ENCODE measurements around the gene RETREG3.
"Not testable (repeated sequence)": the region's sequence is repeated elsewhere in the genome, so short reads cannot be mapped to it uniquely, and the experiment has no call there.

Gene RETREG3

GRCh38 chr17:42617956-42618431, 8.8 kb upstream of the RETREG3 start:
- in situ Hi-C loops (cut with HindIII; ENCODE audit: low pct_ligation_motif_present, low pct_unique_long_range_greater_than_20kb, low sequenced_read_pairs) = no loop called here
- no peak for DNase-seq

GRCh38 chr17:42613699-42614295, 4.6 kb upstream of the RETREG3 start:
- no peak for DNase-seq
- in situ Hi-C loops (cut with HindIII; ENCODE audit: low pct_ligation_motif_present, low pct_unique_long_range_greater_than_20kb, low sequenced_read_pairs) = no loop called here

- in situ Hi-C loops (cut with HindIII; ENCODE audit: low pct_ligation_motif_present, low pct_unique_long_range_greater_than_20kb, low sequenced_read_pairs) = no loop called here
- DNase-seq = no peak
Observed at GRCh38 chr17:42612013-42612412, 2.8 kb upstream of the RETREG3 start.

- DNase-seq; in situ Hi-C loops (cut with HindIII; ENCODE audit: low pct_ligation_motif_present, low pct_unique_long_range_greater_than_20kb, low sequenced_read_pairs): not testable (repeated sequence)
Observed at GRCh38 chr17:42609814-42610801, 934 bp upstream of the RETREG3 start.

GRCh38 chr17:42608305-42609181, 631 bp downstream of the RETREG3 start:
- DNase-seq = no peak
- in situ Hi-C loops (cut with HindIII; ENCODE audit: low pct_ligation_motif_present, low pct_unique_long_range_greater_than_20kb, low sequenced_read_pairs) = no loop called here

GRCh38 chr17:42607769-42608168, 1.4 kb downstream of the RETREG3 start:
- DNase-seq = no peak
- in situ Hi-C loops (cut with HindIII; ENCODE audit: low pct_ligation_motif_present, low pct_unique_long_range_greater_than_20kb, low sequenced_read_pairs) = no loop called here

GRCh38 chr17:42603318-42603717, 5.9 kb downstream of the RETREG3 start:
- DNase-seq = no peak

GRCh38 chr17:42598905-42599304, 10.3 kb downstream of the RETREG3 start:
- in situ Hi-C loops (cut with HindIII; ENCODE audit: low pct_ligation_motif_present, low pct_unique_long_range_greater_than_20kb, low sequenced_read_pairs) = no loop called here
- DNase-seq = no peak

More at GRCh38 chr17:42603318-42603717, 5.9 kb downstream of the RETREG3 start:
- in situ Hi-C loops (cut with HindIII; ENCODE audit: low pct_ligation_motif_present, low pct_unique_long_range_greater_than_20kb, low sequenced_read_pairs) = no loop called here

GRCh38 chr17:42596386-42596785, 12.8 kb downstream of the RETREG3 start:
- no peak for DNase-seq
- in situ Hi-C loops (cut with HindIII; ENCODE audit: low pct_ligation_motif_present, low pct_unique_long_range_greater_than_20kb, low sequenced_read_pairs) = no loop called here

GRCh38 chr17:42591411-42591810, 17.8 kb downstream of the RETREG3 start:
- in situ Hi-C loops (cut with HindIII; ENCODE audit: low pct_ligation_motif_present, low pct_unique_long_range_greater_than_20kb, low sequenced_read_pairs) = no loop called here
- DNase-seq = no peak

- in situ Hi-C loops (cut with HindIII; ENCODE audit: low pct_ligation_motif_present, low pct_unique_long_range_greater_than_20kb, low sequenced_read_pairs) = no loop called here
Observed at GRCh38 chr17:42590886-42591285, 18.3 kb downstream of the RETREG3 start.

GRCh38 chr17:42586514-42587230, 22.5 kb downstream of the RETREG3 start:
- in situ Hi-C loops (cut with HindIII; ENCODE audit: low pct_ligation_motif_present, low pct_unique_long_range_greater_than_20kb, low sequenced_read_pairs) = no loop called here

More at GRCh38 chr17:42590886-42591285, 18.3 kb downstream of the RETREG3 start:
- no peak for DNase-seq

GRCh38 chr17:42585353-42585752, 23.8 kb downstream of the RETREG3 start:
- in situ Hi-C loops (cut with HindIII; ENCODE audit: low pct_ligation_motif_present, low pct_unique_long_range_greater_than_20kb, low sequenced_read_pairs) = no loop called here
- no peak for DNase-seq

More at GRCh38 chr17:42586514-42587230, 22.5 kb downstream of the RETREG3 start:
- no peak for DNase-seq

- in situ Hi-C loops (cut with HindIII; ENCODE audit: low pct_ligation_motif_present, low pct_unique_long_range_greater_than_20kb, low sequenced_read_pairs) = no loop called here
- DNase-seq = no peak
Observed at GRCh38 chr17:42584880-42585279, 24.3 kb downstream of the RETREG3 start.

GRCh38 chr17:42581744-42582270, 27.4 kb downstream of the RETREG3 start:
- in situ Hi-C loops (cut with HindIII; ENCODE audit: low pct_ligation_motif_present, low pct_unique_long_range_greater_than_20kb, low sequenced_read_pairs) = no loop called here
- no peak for DNase-seq

GRCh38 chr17:42579794-42580551, 29.2 kb downstream of the RETREG3 start:
- in situ Hi-C loops (cut with HindIII; ENCODE audit: low pct_ligation_motif_present, low pct_unique_long_range_greater_than_20kb, low sequenced_read_pairs) = no loop called here
- no peak for DNase-seq

- peak; percentile 78 for DNase-seq
- in situ Hi-C loops (cut with HindIII; ENCODE audit: low pct_ligation_motif_present, low pct_unique_long_range_greater_than_20kb, low sequenced_read_pairs) = no loop called here
Observed at GRCh38 chr17:42578282-42578869, 30.8 kb downstream of the RETREG3 start.
